Spleen (tissue), 7 donors: ENCODE results near the gene ARMC3.

Experiments used
- CTCF ChIP-seq, 11 experiments: fragments of 200-600 bp in 7 of 11; fragments of 450-650 bp in 4 of 11; sonication (generic) in 4 of 11; IDR thresholded peaks in 8 of 11; conservative IDR thresholded peaks in 3 of 11; 1 replicate in 7 of 11; 2 replicates in 4 of 11; pipeline versions ENCODE4 v1.4.0 to v1.8.0; 2016 to 2021; ENCODE audit warnings: antibody characterized with exemption in 11 of 11, inconsistent platforms in 4 of 11, mild to moderate bottlenecking in 1 of 11
- POLR2A ChIP-seq, 3 donors: fragments of 450-650 bp; IDR thresholded peaks; one replicate each; pipeline ENCODE4 v1.5.1; 2017; ENCODE audit warnings: antibody characterized with exemption in 3 of 3, mild to moderate bottlenecking in 1 of 3
- POLR2AphosphoS5 ChIP-seq, 3 donors: sonication (generic); formaldehyde crosslinking; IDR thresholded peaks; one replicate each; pipeline ENCODE4 v1.5.1; 2017; ENCODE audit warnings: antibody characterized with exemption in 3 of 3
- donor health status: DM: no; HTN: no; CAD: no; lungs with moderate emphysema.
- donor health status: DM: no; HTN: no; CAD: no.
- donor health status: DM: no; HTN: no; CAD: no.

- TF ChIP-seq CTCF (IDR thresholded peaks at IDR 0.05 in 8 of 11, conservative IDR thresholded peaks at IDR 0.05 in 3 of 11) (no peak), POLR2A (IDR thresholded peaks at IDR 0.05) (no peak), POLR2AphosphoS5 (IDR thresholded peaks at IDR 0.05) (no peak)
Observed at GRCh38 chr10:22978918-22979317, 51.1 kb downstream of the ARMC3 start.
